Stimulated activated CD4-positive, alpha-beta T cell treated with anti-CD3 and anti-CD28 coated beads, TNF-alpha, amount 100 ng/mL, for 48 hours (primary cell): ENCODE results near the gene KRT7.
"Not testable (repeated sequence)": the region's sequence is repeated elsewhere in the genome, so short reads cannot be mapped to it uniquely, and the experiment has no call there.

Experiments
- DNase-seq, 3 donors: peaks; one replicate each; pipeline ENCODE4 v3.0.0-alpha.2; 2020; ENCODE audit warnings: low read depth in 3 of 3

Gene KRT7

GRCh38 chr12:52278575-52279421, 45.8 kb downstream of the KRT7 start:
- peak; percentile 33 to 56 (median 51) for DNase-seq

GRCh38 chr12:52279422-52280318, 46.6 kb downstream of the KRT7 start:
- DNase-seq = no peak

- no peak for DNase-seq
Measured at GRCh38 chr12:52280319-52280795, 47.3 kb downstream of the KRT7 start.

- DNase-seq = no peak
Measured at GRCh38 chr12:52280796-52281560, 47.9 kb downstream of the KRT7 start.

- DNase-seq = no peak
Measured at GRCh38 chr12:52284562-52285171, 51.6 kb downstream of the KRT7 start.

GRCh38 chr12:52285172-52285745, 52.2 kb downstream of the KRT7 start:
- DNase-seq = no peak

- no peak for DNase-seq
Measured at GRCh38 chr12:52285851-52286530, 52.9 kb downstream of the KRT7 start.

GRCh38 chr12:52286857-52287785, 54.1 kb downstream of the KRT7 start:
- not testable (repeated sequence) for DNase-seq

- DNase-seq = not testable (repeated sequence)
Measured at GRCh38 chr12:52287816-52288805, 55.1 kb downstream of the KRT7 start.

- not testable (repeated sequence) for DNase-seq
Measured at GRCh38 chr12:52290483-52291134, 57.6 kb downstream of the KRT7 start.

GRCh38 chr12:52291267-52291935, 58.4 kb downstream of the KRT7 start, which contains the start of gene KRT81:
Gene KRT81 (minus strand): TSS chr12:52291534. CDS start chr12:52291465, 69 bp downstream.
- no peak for DNase-seq

- DNase-seq = no peak
Measured at GRCh38 chr12:52293926-52294325, 60.9 kb downstream of the KRT7 start.

GRCh38 chr12:52294803-52295202, 61.8 kb downstream of the KRT7 start:
- DNase-seq = no peak

- DNase-seq = no peak
Measured at GRCh38 chr12:52295663-52296062, 62.6 kb downstream of the KRT7 start.

- DNase-seq = no peak
Measured at GRCh38 chr12:52296572-52297215, 63.7 kb downstream of the KRT7 start.
